Ovary (tissue), 9 donors: Measurements from ENCODE around the gene ROR2. TPM values are rescaled to one million over a fixed set of nuclear protein-coding genes. Genes with fewer than 3 reads are reported as not detected.

ENCODE experiments used
- DNase-seq, 5 donors: peaks; one replicate each; pipeline ENCODE4 v3.0.0-alpha.2; 2019 to 2020
- H3K27ac ChIP-seq, 2 donors: fragments of 200-600 bp; one replicate each; pipeline versions ENCODE4 v1.5.1 to v1.8.0; 2019 to 2022
- H3K27me3 ChIP-seq: fragments of 200-600 bp; one replicate; pipeline ENCODE4 v1.8.0; 2022
- H3K36me3 ChIP-seq: fragments of 200-600 bp; sonication (generic); one replicate; pipeline ENCODE4 v1.5.1; 2019
- H3K4me1 ChIP-seq: one replicate; pipeline ENCODE4 v1.8.1; 2013; ENCODE audit warnings: mild to moderate bottlenecking, moderate library complexity; ENCODE audit not compliant: insufficient read depth
- H3K4me3 ChIP-seq: fragments of 200-600 bp; sonication (generic); one replicate; pipeline ENCODE4 v1.5.1; 2017
- H3K9me3 ChIP-seq, 2 donors: fragments of 200-600 bp in 1 of 2; sonication (generic) in 1 of 2; one replicate each; pipeline versions ENCODE4 v1.5.1 to v1.8.1; 2013 to 2019; ENCODE audit warnings: mild to moderate bottlenecking in 1 of 2, moderate library complexity in 1 of 2
- EP300 ChIP-seq: sonication (generic); formaldehyde crosslinking; IDR thresholded peaks from one replicate; pipeline ENCODE4 v1.6.1; 2017; ENCODE audit warnings: antibody characterized with exemption
- POLR2A ChIP-seq: fragments of 450-650 bp; IDR thresholded peaks from one replicate; pipeline ENCODE4 v1.6.1; 2017; ENCODE audit warnings: antibody characterized with exemption, mild to moderate bottlenecking, moderate library complexity
- WGBS, 3 donors: extraction: QIAGEN DNeasy Blood & Tissue Kit in 1 of 3; methylation state at CpG; one replicate each; pipeline versions ENCODE4 v1.1.5 to v1.1.7; 2013 to 2017; 5-methylcytosine and 5-hydroxymethylcytosine counted together
- intact Hi-C, 4 donors: fragments of 100-400 bp; cut with DNase I; formaldehyde crosslinking; loops; one replicate each; pipeline versions ENCODE4 v1.11.0 to v1.15.1; 2022 to 2023
- polyA plus RNA-seq, 2 donors: library from polyadenylated mRNA; stranded (reverse); fragments of 200-250 nt in 1 of 2; fragments of 350-450 nt in 1 of 2; fragmentation: Illumina TruSeq in 1 of 2; extraction: RNeasy Lipid Tissue Mini Kit (QIAGEN cat#74804) in 1 of 2; gene quantifications; one replicate each; pipeline ENCODE4 v1.2.3, GENCODE V29; 2013 to 2014
- total RNA-seq, 7 donors: library from RNA; depleted of rRNA in 2 of 7; stranded (reverse); fragments of >200 nt in 2 of 7; fragmentation: NEBNext Ultra II Directional in 3 of 7; extraction: Animal tissue kit (Norgen Biotek cat#: 25700) in 3 of 7; gene quantifications; one replicate each; pipeline versions ENCODE4 v1.1.0 to v1.2.4, GENCODE V29; 2016 to 2023
- TF ChIP-seq, protein P1 (sequence below), 3 donors: fragments of 450-650 bp in 2 of 3; fragments of 200-600 bp in 1 of 3; IDR thresholded peaks; one replicate each; pipeline versions ENCODE4 v1.5.1 to v1.8.0; 2016 to 2022; ENCODE audit warnings: antibody characterized with exemption in 3 of 3, mild to moderate bottlenecking in 1 of 3
- donor health status: DM: no; HTN: no; CAD: no; lungs with moderate emphysema.
- donor health status: DM: no; HTN: no; CAD: no.
- donor health status: Bipolar disorder and iron deficiency.
- donor health status: DM: yes; HTN: yes; CAD: no.
- donor health status: DM: no; HTN: no; CAD: no.
- donor health status: DM: yes; HTN: yes; CAD: no.

Gene ROR2
- total and polyA plus RNA-seq, 9 donors: 11.4 to 35.5 (median 27.7) TPM

DNA sequence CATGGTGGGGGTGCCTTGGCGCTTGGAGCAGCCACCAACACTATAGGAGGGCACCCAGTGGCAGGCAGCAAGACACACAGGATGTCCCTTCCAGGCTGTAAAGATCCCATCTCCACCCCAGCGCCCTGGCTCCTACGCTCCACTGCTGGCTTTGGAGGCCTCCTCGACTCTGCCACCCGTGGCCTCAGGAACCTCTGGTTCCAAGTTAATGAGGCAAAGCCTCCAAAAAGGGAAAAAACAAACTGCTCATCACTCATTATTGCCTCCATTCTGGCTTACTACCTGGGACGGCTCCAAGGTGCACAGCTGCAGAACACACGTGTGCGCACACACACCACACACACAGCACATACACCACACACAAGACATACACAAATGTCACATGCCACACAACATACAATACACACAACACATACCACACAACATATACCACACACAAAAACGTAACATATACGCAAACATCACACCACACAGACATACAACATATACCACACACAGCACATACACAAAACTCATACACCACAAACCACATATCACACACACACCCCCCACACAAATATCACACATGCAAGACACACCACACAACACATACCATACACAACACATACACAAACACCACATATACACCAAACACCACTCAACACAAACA, 45.3 kb downstream of the ROR2 start:
- no peak for DNase-seq
- Histone ChIP-seq H3K27me3 (no peaks in the 10 kb centered on the region), H3K36me3 (no peaks in the 10 kb centered on the region), H3K4me1 (peaks cover 15% of the 10 kb centered on the region), H3K9me3 (no peaks in the 10 kb centered on the region), H3K27ac (no peak overlapping the region), H3K4me3 (no peak overlapping the region)
- intact Hi-C loops: no loop called here
- no peak for TF ChIP-seq EP300
- TF ChIP-seq, protein P1, sequence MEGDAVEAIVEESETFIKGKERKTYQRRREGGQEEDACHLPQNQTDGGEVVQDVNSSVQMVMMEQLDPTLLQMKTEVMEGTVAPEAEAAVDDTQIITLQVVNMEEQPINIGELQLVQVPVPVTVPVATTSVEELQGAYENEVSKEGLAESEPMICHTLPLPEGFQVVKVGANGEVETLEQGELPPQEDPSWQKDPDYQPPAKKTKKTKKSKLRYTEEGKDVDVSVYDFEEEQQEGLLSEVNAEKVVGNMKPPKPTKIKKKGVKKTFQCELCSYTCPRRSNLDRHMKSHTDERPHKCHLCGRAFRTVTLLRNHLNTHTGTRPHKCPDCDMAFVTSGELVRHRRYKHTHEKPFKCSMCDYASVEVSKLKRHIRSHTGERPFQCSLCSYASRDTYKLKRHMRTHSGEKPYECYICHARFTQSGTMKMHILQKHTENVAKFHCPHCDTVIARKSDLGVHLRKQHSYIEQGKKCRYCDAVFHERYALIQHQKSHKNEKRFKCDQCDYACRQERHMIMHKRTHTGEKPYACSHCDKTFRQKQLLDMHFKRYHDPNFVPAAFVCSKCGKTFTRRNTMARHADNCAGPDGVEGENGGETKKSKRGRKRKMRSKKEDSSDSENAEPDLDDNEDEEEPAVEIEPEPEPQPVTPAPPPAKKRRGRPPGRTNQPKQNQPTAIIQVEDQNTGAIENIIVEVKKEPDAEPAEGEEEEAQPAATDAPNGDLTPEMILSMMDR (IDR thresholded peaks at IDR 0.05): no peak
- TF ChIP-seq POLR2A: no peak
- WGBS, 3 donors: 94 to 98% (median 97%) methylated on average over 10 of the region's 10 CpGs

DNA sequence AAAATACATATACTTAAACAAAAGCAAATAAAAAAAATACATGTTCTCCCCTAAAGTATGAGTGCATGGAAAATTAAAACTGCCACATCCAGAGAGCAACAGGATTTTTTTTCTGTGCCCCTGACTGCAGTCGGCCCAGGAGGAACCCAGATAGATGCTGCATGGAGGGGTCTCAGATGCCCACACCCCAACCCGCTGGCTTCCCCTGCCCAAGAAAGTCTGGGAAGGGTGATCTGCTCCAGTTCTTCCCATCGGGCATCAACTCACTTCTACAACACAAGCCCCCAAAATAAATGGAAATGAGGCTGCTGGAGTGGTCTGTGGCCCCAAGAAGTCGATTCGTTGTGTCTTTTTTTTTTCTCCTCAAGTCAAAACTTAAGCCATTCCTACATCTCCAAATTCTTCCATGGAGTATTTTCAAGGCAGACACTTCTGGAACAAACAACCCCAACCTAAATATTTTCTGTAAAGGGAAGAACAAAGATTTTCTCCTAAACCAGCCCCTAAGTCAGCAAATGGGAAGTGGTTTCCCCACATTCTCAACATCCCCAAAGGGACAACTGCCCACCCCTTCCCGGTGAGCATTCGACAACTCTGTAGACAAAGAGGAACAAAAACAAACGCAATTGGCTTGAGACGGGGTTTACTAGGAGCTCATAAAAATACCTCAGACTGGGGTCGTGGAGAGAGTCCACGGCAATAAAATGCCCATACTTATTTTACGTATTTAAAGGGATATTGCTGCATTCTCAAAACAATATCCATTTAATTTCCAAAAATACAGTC, 46.7 kb downstream of the ROR2 start:
- 76 to 81% (median 81%) methylated on average over 12 of the region's 12 CpGs for WGBS, 3 donors
- H3K9me3 ChIP-seq: no peaks in the 10 kb centered on the region
- no peaks in the 10 kb centered on the region for H3K36me3 ChIP-seq
- intact Hi-C loops: no loop called here
- H3K4me1 ChIP-seq: peaks cover 15% of the 10 kb centered on the region
- TF ChIP-seq EP300: no peak
- TF ChIP-seq POLR2A: no peak
- TF ChIP-seq, protein P1 (IDR thresholded peaks at IDR 0.05): no peak
- no peak overlapping the region for H3K27ac ChIP-seq
- H3K4me3 ChIP-seq: no peak overlapping the region
- DNase-seq: no peak
- H3K27me3 ChIP-seq: no peaks in the 10 kb centered on the region

DNA sequence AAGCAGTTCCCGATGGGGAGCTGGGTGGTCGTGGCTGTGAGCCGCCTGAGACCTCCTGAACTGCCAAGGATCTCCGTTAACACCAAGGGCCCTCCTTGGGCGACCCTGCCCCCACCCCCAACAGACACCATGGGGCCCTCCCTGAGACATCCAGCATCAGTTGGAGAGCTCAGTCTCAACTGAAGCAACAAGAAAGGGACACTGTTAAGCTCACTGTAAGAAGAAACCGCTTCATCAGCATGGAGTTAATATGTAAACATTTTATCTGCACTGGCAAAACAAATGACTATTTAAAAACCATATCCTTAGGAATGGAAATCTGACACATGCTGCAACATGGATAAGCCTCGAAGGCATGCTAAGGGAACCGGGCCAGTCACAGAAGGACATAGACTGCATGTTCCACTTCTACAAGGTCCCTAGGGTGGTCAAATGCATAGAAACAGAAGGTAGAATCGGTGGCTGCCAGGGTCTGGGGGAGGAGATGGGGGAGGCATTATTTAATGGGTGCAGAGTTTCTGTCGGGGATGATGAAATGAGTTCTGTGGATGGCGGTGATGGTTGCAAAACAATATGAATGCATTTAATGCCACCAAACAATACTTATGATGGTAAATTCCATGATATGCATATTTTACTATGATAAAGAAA, 47.4 kb downstream of the ROR2 start:
- Histone ChIP-seq H3K4me3 (no peak overlapping the region), H3K36me3 (no peaks in the 10 kb centered on the region), H3K27ac (no peak overlapping the region), H3K27me3 (no peaks in the 10 kb centered on the region), H3K4me1 (peaks cover 21% of the 10 kb centered on the region), H3K9me3 (no peaks in the 10 kb centered on the region)
- intact Hi-C loops: no loop called here
- TF ChIP-seq EP300 (no peak), POLR2A (no peak)
- TF ChIP-seq, protein P1 (IDR thresholded peaks at IDR 0.05): no peak
- DNase-seq: no peak
- 36 to 61% (median 46%) methylated on average over 11 of the region's 11 CpGs for WGBS, 3 donors

DNA sequence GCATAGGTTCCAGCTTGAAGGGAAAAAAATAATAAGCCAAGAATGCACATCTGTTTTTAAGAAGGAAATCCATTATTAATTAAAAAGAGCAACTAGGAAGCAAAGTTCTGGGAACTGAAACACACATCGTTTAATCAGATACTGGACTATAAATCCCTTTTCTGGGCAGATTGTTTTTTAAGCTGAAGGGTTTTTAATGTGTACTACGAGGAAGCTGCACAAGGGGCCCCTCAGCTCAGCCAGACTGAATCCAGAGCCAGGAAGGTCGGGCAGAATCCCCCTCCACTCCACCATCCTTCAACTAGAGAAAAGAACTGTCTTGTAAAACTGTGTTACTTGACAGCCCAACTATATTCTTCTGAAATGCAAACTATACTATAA, 49.2 kb downstream of the ROR2 start:
- Histone ChIP-seq H3K4me1 (peaks cover 21% of the 10 kb centered on the region), H3K4me3 (no peak overlapping the region), H3K36me3 (no peaks in the 10 kb centered on the region), H3K27me3 (no peaks in the 10 kb centered on the region), H3K27ac (no peak overlapping the region), H3K9me3 (no peaks in the 10 kb centered on the region)
- WGBS, 3 donors: 25 to 37% (median 31%) methylated on average over 3 of the region's 3 CpGs
- no peak for DNase-seq
- no peak for TF ChIP-seq POLR2A
- no peak for TF ChIP-seq EP300
- TF ChIP-seq, protein P1 (IDR thresholded peaks at IDR 0.05): no peak
- intact Hi-C loops: no loop called here
